ENCODE results near the gene ZNF576.

The ZNF576 gene

DNA sequence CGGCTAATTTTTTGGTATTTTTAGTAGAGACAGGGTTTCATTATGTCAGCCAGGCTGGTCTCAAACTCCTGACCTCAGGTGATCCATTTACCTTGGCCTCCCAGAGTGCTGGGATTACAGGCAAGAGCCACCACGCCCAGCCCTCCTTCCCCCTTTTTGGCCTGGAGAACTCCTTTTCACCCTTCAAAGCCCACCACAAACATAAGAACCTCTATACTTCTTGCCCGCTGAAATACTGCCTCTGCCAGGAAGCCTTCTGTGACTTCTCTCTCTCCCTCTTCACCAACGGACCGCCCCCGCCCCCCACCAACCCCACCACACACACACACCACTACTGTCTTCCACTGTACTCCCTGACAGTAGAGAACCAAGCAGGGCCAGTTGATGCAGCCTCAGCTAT is 20.6 kb downstream of the ZNF576 start:
- ChIA-PET CTCF (no interaction called here), POLR2A (ENCODE audit: low non-redundant PET) (no interaction called here)
- no peak for DNase-seq (ENCODE audit: low spot score)
- H3K27ac ChIP-seq, result peak overlapping the region; percentile 26; the same call in 1 of the 2 replicates
- TF ChIP-seq, protein P1, sequence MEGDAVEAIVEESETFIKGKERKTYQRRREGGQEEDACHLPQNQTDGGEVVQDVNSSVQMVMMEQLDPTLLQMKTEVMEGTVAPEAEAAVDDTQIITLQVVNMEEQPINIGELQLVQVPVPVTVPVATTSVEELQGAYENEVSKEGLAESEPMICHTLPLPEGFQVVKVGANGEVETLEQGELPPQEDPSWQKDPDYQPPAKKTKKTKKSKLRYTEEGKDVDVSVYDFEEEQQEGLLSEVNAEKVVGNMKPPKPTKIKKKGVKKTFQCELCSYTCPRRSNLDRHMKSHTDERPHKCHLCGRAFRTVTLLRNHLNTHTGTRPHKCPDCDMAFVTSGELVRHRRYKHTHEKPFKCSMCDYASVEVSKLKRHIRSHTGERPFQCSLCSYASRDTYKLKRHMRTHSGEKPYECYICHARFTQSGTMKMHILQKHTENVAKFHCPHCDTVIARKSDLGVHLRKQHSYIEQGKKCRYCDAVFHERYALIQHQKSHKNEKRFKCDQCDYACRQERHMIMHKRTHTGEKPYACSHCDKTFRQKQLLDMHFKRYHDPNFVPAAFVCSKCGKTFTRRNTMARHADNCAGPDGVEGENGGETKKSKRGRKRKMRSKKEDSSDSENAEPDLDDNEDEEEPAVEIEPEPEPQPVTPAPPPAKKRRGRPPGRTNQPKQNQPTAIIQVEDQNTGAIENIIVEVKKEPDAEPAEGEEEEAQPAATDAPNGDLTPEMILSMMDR (conservative IDR thresholded peaks at IDR 0.05; ENCODE audit: low read depth), result no peak

- peak overlapping the region; percentile 93 for H3K27ac ChIP-seq
- peak; percentile 27 for DNase-seq (ENCODE audit: low spot score)
- ChIA-PET CTCF (no interaction called here), POLR2A (ENCODE audit: low non-redundant PET) (no interaction called here)
- TF ChIP-seq, protein P1 (conservative IDR thresholded peaks at IDR 0.05; ENCODE audit: low read depth), result no peak
Measured at GRCh38 chr19:43618921-43619261, 22.5 kb downstream of the ZNF576 start.

DNA sequence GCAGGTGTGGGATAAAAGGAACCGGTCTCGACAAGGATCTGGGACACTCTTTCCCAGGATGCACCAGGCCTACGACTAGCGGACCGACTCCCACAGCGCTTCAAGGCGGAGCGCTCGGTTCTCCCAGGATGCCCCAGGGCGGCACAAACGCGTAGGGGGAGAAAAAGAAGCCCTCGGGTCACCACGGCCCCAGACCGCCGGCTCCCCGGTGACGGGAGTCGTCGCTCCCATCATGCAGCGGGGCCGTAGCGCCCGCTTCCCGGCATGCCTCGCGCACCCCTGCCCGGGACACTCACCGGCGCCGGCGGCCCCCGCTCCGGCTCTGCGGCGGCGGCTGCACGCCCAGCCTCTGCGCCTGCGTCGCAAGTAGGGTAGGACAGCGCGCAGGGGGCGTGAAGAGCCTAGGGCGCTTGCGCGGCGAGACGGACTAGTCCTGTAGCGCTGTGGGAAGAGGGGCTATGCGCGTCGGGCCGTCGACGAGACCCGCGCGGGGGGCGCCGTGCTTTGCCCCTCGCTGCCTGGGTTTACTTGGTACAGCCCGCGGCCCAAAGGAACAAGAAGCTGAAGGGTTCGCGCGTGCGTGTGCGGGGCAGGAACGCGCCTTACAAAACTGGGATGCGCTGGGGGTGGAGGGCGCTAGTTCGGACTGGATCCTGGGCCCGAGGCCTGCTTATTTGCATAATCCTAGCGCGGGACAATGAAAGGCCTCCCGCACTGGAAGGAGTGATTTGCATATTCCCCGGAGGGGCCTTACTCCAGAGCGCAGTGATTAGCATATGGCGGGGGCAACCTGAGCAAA is 23.1 kb downstream of the ZNF576 start, which contains the start of gene ZNF428:
Gene ZNF428 (minus strand): TSS at position 368 of the 799 bp plus-strand sequence. CDS start 5,325 bp downstream, outside the sequence.
- ChIA-PET POLR2A (ENCODE audit: low non-redundant PET) (interaction anchor here (0.5 kb wide), 1 partner anchor 91 kb away, joined by 7 read pairs; no protein-coding TSS in a partner anchor), CTCF (no interaction called here)
- TF ChIP-seq, protein P1 (conservative IDR thresholded peaks at IDR 0.05; ENCODE audit: low read depth), result no peak
- DNase-seq (ENCODE audit: low spot score), result peak; percentile 73
- H3K27ac ChIP-seq, result peak within 1 kb of the TSS; percentile 93

DNA sequence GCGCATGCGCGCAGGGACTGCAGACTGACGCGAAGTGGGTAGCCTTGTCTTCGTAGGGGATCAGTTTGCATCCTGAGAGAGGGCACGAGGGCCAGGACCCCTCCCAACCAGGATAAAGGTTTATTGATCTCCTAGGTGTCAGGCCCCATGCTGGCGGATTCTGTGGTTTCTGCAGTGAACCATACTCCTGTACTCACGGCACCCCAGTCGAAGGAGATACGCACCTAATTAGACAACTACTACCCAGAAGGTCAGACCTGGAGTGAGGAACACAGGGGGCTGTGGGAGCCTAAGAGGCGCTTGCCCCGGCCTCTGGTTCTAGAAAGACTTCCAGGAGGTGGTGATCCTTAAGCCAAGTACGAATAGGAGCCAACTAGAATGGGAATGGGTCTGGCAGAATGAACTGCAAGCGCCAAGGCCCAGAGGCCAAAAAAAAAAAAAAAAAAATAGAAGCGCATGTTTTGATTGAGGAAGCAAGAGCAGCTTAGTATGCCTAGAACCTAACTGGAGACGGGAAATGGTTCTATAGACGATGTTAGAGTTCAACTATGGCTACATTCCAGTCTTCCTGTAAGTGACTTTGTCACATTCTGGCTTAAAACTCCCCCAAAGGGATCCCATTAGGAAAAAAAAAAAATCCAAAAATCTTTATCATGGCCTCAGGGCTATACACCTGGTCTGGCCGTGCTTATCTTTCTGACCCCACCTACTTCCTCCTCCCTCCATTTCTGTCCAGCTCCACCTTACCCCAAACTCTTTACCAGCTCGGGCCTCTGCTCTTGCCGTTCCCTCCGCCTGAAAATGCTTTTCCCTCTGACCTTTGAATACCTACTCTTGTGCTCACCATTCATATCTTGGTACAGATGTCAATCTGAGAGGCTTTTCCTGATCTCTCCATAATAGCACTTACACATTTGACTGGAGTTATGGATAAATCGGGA is 23.9 kb downstream of the ZNF576 start:
- no peak for DNase-seq (ENCODE audit: low spot score)
- peak overlapping the region; percentile 93 for H3K27ac ChIP-seq
- CTCF ChIA-PET, result no interaction called here
- TF ChIP-seq, protein P1 (conservative IDR thresholded peaks at IDR 0.05; ENCODE audit: low read depth), result no peak
- POLR2A ChIA-PET (ENCODE audit: low non-redundant PET), result interaction anchor here (0.5 to 0.6 kb wide), 2 partner anchors 13 to 92 kb away, joined by 7 to 8 read pairs; no protein-coding TSS in a partner anchor

- TF ChIP-seq, protein P1 (conservative IDR thresholded peaks at IDR 0.05; ENCODE audit: low read depth), result no peak
- no peak for DNase-seq (ENCODE audit: low spot score)
- H3K27ac ChIP-seq, result no peak overlapping the region
- POLR2A ChIA-PET (ENCODE audit: low non-redundant PET), result no interaction called here
- CTCF ChIA-PET, result no interaction called here
Measured at GRCh38 chr19:43622070-43622469, 25.7 kb downstream of the ZNF576 start.

DNA sequence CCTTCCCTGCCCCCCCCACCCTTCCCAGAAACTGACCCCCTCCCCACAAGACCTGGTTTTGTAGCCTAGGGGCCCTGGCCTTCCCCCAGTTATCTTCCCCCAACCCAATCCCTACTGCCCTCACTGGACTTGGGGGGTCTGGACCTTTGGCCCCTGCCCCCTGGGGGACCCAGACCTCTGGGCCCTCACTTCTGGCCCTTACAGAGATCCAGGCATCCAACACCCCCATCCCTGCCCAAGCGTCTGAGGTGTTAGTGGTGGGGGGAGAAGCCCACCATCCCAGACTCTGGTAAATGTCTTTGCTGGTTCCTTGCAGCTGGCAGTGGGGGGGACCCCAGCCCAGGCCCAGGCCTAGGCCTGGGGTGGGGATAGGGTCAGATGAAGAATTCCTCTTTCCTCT is 26.6 kb downstream of the ZNF576 start:
- no peak overlapping the region for H3K27ac ChIP-seq
- ChIA-PET CTCF (no interaction called here), POLR2A (ENCODE audit: low non-redundant PET) (no interaction called here)
- DNase-seq (ENCODE audit: low spot score), result no peak
- TF ChIP-seq, protein P1 (conservative IDR thresholded peaks at IDR 0.05; ENCODE audit: low read depth), result no peak
